Hippocampal formation (tissue), 2 donors: ENCODE measurements around the gene CRISPLD2.
"Not testable (repeated sequence)": the region's sequence is repeated elsewhere in the genome, so short reads cannot be mapped to it uniquely, and the experiment has no call there.

Source experiments
- DNase-seq, 2 donors: peaks; one replicate each; lab custom pipeline; 2025; lab: John Stamatoyannopoulos, UW

Gene CRISPLD2

DNA sequence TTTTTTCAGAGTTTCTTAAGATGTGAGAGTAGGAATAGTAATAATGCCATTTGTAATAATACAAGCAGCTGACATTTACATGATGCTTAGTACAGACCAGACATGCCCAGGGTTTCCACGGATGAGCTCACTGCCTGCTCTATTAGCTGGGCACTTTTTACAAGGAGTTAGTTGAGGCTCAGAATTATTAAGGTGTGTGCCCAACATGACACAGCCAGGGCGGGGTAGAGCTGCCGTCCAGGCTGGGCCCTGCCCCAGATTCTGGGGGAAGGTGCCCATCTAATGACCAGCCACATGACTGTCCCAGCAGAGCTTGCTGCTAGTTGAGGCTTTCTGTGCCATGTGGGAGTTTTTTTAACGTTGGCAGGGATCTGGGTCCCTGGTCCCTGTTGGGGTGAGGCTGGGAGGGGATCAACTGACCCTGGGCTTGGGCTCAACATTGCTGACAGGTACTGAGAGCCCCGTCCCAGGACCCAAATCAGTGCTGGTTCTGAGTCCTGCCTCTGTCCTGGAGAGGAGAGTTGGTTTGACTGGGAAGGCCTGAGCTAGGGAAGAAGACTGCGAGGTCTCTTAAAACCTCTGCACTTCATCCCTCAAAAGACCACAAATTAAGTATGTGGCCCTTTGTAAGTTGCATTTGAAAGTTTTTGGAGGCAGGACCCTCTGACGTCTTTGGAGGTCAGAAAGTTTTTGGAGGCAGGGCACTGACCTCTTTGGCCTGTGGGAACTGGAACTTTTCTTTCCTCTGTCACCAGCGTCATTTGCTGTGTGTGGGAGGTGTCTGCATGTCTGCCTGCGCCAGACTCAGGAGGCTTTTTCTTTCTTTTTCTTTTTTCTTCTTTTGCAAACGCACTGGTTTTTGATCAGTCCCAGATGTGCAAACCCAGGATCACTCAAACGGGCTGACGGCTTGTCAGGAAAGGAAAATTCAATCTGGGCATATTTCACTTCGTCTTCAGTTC, 2.2 kb downstream of the CRISPLD2 start:
- no peak for DNase-seq

DNA sequence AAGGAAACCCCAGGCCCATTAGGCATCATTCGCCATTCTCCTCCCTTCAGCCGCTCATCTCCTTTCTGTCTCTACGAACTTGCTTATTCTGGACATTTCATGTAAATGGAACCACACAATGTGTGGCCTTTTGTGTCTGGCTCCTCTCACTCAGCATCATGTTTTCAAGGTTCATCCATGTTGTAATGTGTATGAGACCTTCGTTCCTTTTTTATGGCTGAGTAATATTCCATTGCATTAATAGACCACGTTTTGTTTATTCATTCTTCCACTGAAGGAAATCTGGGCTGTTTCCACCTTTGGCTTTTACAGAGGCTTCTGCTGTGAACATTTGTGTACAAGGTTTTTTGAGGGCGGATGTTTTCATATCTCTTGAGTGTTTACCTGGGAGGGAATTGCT, 3.2 kb downstream of the CRISPLD2 start:
- DNase-seq: no peak

DNA sequence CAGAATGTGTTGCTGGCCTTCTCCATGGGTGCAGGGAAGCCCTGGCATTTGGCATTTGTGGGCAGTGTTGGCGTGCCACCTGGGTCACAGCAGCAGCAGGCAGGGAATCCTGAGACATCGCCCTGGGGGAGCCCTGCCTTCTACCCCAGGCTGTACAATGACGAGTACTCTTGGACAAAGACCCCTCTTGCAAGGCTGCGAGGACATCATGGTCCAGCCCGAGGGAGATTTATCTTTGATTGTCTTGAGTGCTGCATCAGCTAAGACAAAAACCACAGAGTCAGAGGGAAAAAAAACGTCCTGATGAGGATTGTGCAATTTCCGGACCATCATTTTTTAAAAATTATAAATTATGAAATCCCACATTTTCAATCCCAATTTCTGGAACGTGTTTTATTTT, 3.7 kb downstream of the CRISPLD2 start:
- no peak for DNase-seq

DNA sequence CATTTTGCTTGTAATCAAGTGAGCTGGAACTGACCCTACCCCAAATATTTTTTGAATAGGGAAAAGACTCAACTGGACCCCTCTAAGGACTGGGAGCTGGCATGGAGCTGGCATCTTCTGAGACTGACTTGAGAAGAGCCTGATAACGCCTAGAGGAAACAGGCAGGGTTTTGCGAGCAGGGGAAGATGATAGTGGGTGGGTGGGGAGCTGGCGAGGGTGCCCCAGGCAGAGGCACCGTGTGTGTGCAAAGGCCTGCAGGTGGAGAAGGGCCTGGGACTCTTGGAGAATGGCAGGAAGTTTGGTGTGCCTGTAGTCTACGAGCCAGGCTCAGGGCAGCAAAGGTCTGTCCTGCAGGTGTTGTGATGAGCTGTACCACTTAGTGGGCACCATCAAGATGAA, 4.1 kb downstream of the CRISPLD2 start:
- DNase-seq: no peak

DNA sequence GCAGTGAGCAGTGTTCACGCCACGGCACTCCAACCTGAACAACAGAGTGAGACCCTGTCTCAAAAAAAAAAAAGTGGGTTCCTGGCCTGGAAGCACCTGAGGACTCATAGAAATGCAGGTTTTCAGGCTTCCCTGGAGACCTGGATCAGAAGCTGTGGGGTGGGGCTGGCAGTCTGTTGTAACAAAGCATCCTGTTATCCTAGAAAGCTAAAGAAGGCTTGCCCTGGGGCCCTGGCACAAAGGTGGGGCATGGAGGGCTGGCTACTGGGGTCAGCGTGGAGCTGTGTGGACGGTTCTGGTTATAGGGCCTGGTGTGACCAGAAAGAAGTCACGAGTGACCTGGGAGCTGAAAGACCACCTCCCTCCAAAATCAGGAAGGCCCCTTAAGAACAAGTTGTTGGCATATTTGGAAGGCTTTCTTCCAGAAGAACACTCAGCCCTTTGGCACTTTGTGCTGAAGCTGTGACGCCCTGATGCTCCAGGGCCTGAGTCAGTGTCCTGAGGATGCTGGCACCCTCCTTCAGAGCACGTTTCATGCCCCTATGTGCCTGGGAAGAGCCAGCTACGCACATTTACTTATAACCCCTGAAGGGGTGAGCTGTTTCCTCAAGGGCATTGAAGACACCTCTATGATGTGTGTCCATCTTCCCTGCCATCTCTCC, 6.2 kb downstream of the CRISPLD2 start:
- DNase-seq: no peak

DNA sequence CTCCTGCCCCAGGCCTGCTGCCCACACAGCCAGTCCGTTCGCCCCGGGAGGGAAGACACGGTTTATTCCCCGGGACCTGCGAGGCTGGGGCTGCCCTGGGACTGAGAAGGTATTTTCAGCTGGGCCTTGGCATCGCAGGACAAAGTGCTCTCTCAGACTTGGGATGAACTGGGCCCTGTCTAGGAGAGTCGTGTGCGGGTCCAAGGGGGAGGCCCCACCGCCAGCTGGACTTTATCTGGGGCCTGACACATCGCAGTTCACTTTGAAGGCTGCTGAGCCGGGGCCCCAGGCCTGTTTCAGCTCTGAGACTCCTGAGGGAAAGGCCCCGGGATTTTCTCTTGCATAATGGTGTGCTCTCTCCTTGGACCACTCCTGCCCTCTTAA, 6.8 kb downstream of the CRISPLD2 start:
- DNase-seq: no peak

DNA sequence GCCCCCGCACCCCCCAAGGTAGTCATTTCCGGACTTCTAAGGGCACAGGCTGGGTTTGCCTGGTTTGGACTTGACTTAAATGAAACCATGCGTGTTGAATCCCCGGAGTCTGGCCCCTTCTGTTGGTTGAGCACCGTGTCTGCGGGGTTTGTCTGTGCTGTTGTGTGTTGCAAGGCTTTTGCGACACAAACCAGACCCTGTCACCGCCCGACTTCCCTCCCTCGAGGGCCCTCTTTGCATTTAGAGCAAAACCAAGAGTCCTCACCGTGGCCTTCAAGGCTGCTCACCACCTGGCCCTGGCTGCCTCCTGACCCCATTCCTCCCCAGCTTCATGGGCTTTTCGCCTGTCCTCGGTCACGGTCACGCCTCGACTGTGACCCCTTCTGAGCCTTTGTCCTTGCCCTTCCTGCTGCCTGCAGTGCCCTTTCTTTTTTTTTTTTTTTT, 7.4 kb downstream of the CRISPLD2 start:
- no peak for DNase-seq

DNA sequence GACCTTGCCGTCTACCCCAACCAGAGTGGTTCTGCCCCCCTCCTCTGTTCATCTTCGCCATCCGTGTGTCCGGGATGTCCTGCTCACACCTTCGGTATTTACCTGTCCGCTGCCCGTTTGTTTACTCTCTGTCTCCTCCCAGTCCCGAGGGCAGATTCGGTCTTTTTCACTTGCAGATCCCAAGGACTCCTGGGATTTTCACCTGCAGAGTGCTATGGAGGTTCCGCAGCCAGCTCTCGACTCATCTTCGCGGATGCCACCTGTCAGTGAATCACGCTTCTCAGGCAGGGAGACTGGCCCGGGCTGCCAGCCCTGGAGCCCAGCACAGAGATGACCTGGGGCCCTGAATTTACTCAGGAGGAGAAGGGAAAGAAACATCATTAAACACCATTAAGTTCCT, 8.1 kb downstream of the CRISPLD2 start:
- DNase-seq: no peak

DNA sequence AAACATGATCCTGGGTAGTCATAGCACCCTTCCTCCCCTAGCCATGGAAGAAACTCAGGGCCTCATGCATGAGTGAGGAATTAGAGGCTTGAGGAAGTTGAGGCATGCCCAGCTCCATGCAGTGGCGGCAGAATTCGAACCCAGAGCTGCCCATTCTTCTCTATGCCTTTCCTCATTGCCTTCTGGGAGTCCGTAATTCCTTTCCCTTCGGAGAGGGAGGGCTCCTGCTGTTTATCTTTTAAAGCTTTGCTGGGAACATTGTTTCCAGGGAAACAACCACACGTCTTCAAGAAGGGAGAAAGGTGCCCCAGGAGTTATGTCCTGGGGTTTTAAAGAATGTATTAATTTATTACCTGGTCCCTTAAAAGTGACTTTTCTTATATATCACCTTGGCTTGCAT, 8.5 kb downstream of the CRISPLD2 start:
- no peak for DNase-seq

DNA sequence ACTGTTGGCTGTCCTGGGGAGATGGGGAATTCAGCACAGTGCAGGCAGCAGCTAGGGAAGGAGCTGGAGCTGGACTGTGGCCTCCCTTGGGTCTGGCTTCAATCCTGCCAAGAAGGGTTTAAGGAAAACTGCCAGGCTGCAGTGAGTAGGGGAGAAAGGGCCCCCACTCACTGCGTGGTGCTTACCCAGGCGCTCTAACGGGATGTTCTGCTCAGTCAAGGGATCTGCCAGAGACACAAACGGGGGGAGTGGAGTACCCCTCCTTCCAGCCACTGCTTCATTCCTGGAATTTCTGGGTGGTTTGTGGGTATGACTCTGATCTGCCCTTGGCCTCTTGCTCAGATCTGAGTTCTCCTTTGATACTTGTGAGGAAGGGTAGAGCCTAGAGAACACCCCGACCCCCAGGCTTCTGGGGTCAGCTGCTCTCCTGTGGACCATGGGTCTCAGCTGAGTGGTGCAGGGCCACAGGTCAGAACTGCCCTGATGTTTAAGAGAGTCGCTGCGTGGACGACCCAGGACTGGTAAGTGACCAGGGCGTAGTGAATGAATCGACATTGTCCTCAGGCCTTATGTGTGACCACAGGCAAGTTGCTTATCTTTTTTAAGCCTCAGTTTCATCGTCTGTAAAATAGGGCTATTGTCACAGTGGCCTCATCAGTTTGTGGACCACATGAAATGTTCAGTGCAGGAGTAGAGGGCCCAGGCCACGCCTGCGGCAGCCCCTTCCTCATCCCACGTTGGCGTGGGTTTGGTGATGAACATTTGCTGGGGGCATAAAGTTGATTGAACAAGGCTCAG, 9.6 kb downstream of the CRISPLD2 start:
- no peak for DNase-seq

DNA sequence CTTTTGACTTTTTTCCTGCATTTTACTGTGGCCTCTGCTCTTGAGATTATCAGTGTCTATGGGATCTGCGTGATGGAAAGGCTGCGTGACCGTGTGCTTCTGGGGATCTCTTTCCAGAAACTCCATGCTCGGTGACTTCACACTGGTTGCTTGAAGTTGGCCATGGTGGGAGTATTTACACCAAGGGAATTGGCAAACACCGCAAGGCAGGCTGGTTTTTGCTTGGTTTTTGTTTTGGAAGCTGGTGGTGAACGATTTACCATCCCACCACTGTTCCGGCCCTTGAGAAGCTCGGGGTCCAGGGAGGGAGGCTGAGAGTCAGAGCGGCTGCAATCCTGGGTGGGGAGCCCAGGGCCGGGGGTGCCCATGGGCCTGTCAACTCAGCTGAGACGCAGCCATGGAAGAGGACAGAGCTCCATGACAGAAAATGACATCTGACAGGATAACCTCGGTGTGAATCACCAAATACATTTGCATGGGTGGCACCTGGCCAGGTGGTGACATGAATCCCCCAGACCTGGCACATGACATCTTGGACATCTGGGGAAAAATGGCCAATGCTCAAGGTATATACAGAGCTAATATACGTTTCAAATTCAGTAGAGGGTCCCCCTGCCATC, 11.1 kb downstream of the CRISPLD2 start:
- DNase-seq: no peak

DNA sequence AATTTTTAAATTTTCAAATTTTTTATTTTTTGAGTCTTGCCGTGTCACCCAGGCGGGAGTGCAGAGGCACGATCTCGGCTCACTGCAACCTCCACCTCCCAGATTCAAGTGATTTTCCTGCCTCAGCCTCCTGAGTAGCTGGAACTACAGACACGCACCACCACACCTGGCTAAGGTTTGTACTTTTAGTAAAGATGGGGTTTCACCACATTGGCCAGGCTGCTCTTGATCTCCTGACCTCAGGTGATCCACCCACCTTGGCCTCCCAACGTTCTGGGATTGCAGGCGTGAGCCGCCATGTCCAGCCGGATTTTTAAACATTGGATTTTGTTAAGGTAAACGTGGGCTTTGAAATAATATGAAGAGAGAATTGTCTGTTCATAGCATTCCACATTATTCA, 11.9 kb downstream of the CRISPLD2 start:
- DNase-seq: not testable (repeated sequence)

DNA sequence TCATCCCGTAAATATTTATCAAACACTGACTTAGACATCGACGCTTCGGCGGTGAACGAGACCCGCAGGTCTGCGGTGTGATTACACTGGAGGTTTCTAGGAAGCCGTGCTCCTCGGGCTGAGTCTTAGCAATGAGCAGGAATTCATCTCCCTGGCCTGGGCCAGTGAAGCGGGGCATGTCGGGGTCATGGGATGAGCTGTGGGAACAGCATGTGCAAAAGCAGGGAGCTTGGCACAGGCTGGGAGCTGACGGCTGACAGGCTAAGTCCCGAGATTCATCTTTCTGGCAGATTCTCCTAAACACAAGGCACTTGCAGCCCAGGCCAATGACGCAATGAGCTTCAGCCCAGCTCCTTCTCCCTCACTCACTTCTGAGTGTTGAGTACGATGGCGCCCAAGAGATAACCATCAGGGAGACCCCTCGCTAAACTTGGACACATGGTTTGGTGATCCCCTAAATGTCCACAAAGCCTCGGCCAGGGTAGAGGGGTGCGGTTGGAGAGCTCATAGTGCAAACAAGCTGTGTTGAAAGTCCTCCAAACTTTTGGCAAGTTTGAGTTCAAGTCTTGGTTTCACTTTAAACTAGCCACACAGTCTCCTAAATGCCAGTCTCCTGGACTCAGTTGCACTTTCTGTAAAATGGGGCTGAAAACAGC, 12.8 kb downstream of the CRISPLD2 start:
- DNase-seq: no peak

DNA sequence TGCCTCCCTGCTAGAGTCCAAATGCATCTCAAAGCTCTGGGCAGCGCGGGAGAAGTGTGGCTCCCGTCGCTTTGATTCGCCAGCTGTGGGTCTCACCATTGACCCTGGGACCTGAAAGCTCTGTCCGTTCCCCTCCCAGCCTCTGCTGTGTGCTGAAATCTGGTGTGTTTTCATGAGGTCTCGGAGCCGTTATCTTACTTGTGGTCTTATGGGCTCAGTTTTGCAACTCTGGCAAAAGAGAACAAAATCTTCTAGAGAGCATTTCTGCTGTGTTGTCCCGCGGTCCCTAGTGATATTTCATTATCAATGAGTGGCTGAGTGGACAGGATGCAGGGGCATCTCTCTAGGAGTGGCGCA, 13.3 kb downstream of the CRISPLD2 start:
- DNase-seq: no peak

DNA sequence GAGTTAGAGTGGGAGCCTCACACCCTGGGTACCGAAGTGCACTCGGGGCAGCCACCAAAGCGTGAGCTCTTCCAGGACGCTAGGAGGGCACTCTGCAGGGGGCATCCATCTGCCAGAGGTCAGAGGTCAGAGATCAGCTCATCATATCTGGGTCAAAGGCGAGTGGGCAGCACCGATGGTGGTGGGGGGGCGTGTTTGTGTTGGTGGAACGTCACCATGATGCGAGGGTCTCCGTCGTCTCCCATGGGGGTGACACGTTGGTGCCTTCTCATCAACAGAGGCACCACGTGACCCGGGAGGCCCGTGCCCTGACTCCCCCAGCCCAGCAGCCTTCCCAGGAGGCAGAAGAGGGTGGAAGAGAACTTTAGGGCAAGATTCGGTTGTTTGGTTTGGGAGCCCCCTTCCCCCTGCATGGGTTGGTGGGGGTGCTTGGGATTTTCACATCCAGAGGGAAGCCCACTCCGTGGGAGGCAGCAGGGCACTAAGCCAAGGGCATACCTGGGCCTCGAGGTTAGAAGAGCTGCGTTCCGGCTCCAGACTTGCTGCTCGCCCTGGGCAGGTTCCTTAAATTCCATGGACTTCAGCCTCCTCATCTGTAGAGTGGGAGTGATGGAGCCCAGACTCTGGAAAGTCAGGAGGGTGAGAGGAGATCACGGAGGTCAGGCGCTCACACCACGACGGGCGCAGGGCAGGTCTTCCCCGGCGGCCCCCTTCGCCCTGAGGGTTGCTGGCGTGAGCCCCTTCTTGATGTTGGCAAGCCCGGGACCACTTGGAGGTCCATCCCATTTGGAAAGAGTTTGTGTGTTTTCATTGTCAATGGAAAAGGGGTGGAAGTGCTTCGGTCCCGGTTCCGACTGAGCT, 14.0 kb downstream of the CRISPLD2 start:
- no peak for DNase-seq

DNA sequence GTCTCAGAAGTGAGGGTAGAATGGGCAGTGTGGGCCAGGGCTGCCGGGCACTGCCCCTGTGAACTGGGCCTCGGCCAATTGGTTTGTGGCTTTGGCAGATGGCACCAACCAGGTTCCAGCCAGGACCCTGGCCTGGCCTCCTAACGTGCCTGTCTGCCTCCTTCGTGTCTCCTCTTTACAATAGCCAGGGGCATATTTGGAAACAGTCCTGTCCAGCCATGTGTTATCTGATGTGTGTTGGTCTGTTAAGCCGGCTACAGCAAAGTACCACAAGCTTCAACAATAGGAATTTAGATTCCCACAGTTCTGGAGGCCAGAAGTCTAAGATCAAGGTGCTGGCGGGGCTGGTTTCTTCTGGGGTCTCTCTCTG, 14.6 kb downstream of the CRISPLD2 start:
- DNase-seq: no peak

DNA sequence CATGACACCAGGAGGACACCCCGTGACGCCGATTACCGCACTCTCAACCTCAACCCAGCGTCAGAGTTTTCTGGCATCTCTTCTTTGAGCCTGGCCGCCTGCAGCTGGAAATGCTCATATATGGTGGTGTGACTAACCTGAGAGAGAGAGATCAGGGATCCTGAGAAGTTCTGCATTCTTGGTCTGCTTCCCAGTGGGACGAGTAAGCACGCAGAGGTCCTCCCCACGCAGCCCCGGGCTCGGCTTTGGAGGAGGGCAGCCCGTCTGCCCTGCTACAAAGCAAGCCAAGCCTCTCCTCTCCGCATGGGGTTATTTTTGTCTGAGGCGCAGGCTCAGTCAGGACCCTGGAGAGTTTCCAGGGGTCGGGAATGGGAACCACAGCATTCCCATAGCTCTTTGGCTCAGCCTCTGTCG, 16.5 kb downstream of the CRISPLD2 start:
- DNase-seq: no peak

DNA sequence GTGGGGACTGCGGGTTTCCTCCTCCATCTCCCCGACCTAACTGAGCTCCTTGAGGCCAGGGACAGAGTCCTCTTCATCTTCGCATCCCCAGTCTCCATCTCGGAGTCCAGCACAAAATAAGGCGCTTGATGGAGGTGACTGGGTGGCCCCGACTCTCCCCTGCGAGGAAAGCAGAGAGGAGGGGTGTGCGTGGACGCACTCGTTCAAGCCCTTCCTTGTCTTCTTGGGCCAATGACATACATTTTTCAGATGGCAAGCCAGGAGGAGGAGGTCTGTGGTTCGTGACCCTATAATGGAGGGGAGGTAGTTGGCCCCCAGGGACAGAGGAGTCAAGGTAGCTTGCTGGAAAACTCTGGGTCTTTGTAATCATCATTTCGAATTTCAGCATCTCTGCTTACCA, 17.2 kb downstream of the CRISPLD2 start:
- DNase-seq: no peak

DNA sequence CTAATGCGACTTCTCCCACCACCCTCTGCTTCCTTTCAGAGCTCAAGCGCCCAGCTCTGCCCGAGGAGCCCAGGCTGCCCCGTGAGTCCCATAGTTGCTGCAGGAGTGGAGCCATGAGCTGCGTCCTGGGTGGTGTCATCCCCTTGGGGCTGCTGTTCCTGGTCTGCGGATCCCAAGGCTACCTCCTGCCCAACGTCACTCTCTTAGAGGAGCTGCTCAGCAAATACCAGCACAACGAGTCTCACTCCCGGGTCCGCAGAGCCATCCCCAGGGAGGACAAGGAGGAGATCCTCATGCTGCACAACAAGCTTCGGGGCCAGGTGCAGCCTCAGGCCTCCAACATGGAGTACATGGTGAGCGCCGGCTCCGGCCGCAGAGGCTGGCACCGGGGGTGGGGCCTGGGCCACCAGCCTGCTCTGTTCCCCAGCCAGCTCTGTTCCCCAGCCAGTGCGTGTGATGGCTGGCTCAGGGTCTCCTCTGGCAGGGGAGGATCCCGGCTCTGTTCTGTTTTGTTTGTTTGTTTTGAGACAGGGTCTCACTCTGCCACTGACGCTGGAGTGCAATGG, 18.7 kb downstream of the CRISPLD2 start:
- DNase-seq: no peak

DNA sequence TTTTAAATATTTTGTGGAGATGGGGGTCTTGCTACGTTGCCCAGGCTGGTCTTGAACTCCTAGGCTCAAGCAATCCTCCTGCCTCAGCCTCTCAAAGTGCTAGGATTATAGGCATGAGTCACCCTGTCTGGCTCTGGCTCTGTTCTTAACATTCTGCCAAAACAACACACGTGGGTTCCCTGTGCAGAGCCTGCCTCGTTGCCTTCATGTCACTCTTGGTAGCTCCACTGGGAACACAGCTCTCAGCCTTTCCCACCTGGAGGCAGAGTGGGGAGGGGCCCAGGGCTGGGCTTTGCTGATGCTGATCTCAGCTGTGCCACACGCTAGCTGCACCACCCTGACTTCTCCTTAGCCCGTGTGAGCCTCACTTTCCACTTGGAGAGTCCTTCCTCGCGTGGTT, 19.3 kb downstream of the CRISPLD2 start:
- no peak for DNase-seq
